Subcutaneous abdominal adipose tissue (tissue), 5 donors: ENCODE results near the gene PLEKHG4.

ENCODE experiments used
- H3K27ac ChIP-seq: one replicate; pipeline ENCODE4 v1.7.0; 2013; ENCODE audit warnings: low read depth, mild to moderate bottlenecking, inconsistent platforms, low read length, moderate library complexity
- H3K27me3 ChIP-seq, 5 donors: one replicate each; pipeline ENCODE4 v1.7.0; 2013; ENCODE audit warnings: low read length in 5 of 5, inconsistent platforms in 1 of 5; ENCODE audit not compliant: control insufficient read depth in 5 of 5, insufficient read depth in 4 of 5
- H3K36me3 ChIP-seq, 5 donors: one replicate each; pipeline ENCODE4 v1.7.0; 2013; ENCODE audit warnings: low read length in 5 of 5; ENCODE audit not compliant: control insufficient read depth in 5 of 5, insufficient read depth in 5 of 5
- H3K4me1 ChIP-seq, 5 donors: one replicate each; pipeline ENCODE4 v1.7.0; 2013; ENCODE audit warnings: low read length in 5 of 5, mild to moderate bottlenecking in 3 of 5, moderate library complexity in 1 of 5; ENCODE audit not compliant: control insufficient read depth in 5 of 5, insufficient read depth in 5 of 5
- H3K4me3 ChIP-seq, 5 donors: one replicate each; pipeline ENCODE4 v1.7.0; 2013; ENCODE audit warnings: low read length in 5 of 5, low read depth in 1 of 5
- H3K9ac ChIP-seq, 5 donors: one replicate each; pipeline ENCODE4 v1.7.0; 2013; ENCODE audit warnings: low read length in 5 of 5, mild to moderate bottlenecking in 4 of 5, moderate library complexity in 3 of 5
- H3K9me3 ChIP-seq, 5 donors: one replicate each; pipeline ENCODE4 v1.7.0; 2013; ENCODE audit warnings: low read length in 5 of 5; ENCODE audit not compliant: control insufficient read depth in 5 of 5
- donor health status: healthy.
- donor health status: healthy.
- donor health status: healthy.
- donor health status: healthy.
- donor health status: healthy.

The PLEKHG4 gene

DNA sequence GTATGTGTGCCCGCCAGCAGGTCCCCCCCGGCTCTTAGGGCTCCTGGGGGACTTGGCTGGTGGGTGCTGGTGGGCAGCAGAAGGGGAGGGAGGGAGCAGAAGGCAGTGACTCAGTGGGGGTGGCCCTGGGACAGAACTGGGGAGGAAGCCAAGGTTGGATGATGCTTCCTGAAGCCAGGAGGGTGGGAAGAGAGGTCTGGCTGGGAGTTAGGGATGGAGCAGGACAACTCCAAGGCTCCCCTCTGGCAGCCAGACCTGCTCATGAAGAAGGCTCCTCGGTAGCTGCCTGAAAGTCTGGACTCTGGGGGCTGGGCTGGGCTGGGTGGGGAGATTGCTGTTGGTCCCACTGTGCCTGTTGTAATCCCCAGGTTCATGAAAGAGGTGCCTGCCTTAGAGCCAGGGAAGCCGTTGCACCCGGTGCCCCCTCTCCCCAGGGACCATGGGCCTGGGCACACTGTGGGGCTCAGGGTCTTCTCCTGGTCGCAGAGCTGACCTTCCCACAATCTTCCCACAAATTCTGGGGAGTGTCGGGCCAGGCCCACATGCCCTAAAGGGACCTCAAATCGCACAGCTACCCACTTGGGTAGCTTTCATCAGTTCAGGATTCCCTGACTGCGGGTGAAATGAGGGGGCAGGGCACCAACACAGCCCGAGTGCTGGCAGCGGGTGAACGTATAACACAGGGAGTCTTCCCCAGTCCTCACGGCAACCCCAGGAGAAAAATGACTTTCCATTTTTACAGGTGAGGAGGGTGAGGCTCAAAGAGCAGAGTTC, 1.1 kb upstream of the PLEKHG4 start:
- Histone ChIP-seq H3K4me3 (peak overlapping the region; percentile 58 to 76 (median 69)), H3K9ac (peak overlapping the region in 4 of 5 donors; percentile 54 to 80 (median 76)), H3K27ac (peak overlapping the region; percentile 79)

DNA sequence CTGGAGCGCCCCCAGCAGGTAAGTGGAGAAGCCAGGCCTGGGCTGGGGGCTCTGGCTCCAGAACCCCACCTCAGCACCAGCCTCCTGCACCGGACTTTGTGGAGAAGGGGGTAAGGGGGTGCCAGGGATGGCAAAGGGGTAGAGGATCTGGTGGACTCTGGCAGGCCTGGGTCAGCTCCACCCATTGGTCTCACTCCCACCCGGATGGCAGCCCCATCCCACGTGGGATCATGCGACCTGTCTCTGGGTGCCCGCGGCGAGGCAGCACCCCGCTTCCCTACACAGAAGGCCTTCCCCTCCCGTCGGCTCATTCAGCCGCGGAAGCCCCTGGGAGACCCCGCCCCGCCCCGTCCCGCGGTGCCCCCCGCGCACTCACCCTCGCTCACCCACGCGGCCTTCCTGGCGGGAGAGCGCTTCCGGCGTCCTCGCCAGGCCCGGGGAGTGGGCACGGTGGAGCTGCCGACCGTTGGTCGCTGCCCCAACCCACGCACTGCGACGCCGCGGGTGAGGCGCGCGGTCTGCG, 498 bp upstream of the PLEKHG4 start:
- Histone ChIP-seq H3K27me3 (no peaks in the 10 kb centered on the region), H3K9me3 (no peaks in the 10 kb centered on the region), H3K27ac (peak overlapping the region; percentile 79), H3K9ac (peak overlapping the region in 4 of 5 donors; percentile 54 to 80 (median 76)), H3K4me3 (peak overlapping the region; percentile 58 to 76 (median 69)), H3K36me3 (peaks cover 0 to 19% (median 4%) of the 10 kb centered on the region in 5 donors), H3K4me1 (peaks cover 2 to 28% (median 24%) of the 10 kb centered on the region in 5 donors)

More for the DNA sequence above, 1.1 kb upstream of the PLEKHG4 start:
- Histone ChIP-seq H3K9me3 (no peaks in the 10 kb centered on the region), H3K27me3 (no peaks in the 10 kb centered on the region), H3K4me1 (peaks cover 2 to 28% (median 24%) of the 10 kb centered on the region in 5 donors), H3K36me3 (peaks cover 0 to 17% (median 4%) of the 10 kb centered on the region in 5 donors)

DNA sequence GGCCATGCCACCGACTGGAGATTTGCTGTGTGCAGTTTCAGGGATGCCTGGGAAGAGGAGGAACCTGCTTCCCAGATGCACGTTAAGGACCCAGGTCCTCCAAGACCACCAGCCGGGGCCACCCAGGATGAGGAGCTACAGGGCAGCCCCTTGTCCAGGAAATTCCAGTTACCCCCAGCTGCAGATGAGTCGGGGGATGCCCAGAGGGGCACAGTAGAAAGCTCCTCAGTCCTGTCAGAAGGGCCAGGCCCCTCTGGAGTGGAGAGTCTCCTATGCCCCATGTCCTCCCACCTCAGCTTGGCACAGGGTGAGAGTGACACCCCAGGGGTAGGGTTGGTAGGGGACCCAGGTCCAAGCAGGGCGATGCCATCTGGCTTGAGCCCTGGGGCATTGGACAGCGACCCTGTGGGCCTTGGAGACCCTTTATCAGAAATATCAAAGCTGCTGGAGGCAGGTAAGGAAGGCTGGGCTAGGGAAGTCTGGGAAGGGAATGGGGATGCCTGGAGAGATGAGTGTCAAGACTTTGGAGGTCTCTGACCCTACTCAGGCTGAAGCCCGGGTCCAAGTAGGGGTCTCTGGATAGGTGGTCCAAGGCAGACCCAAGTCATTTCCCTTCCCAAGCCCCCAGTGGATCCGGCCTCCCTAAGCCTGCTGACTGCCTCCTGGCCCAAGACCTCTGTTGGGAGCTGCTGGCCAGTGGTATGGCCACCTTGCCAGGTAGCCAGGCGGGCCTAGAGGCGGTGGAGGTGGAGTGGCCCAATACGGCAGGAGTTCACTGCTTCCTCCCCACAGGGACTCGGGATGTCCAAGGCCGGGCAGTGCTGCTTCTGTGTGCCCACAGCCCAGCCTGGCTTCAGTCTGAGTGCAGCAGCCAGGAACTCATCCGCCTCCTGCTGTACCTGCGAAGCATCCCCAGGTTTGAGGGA, 1.0 kb downstream of the PLEKHG4 start:
- no peak overlapping the region for H3K9ac ChIP-seq
- no peaks in the 10 kb centered on the region for H3K9me3 ChIP-seq
- peaks cover 0 to 20% (median 4%) of the 10 kb centered on the region in 5 donors for H3K36me3 ChIP-seq
- no peaks in the 10 kb centered on the region for H3K27me3 ChIP-seq
- H3K27ac ChIP-seq, result no peak overlapping the region
- peak overlapping the region in 1 of 5 donors; percentile 75 for H3K4me3 ChIP-seq
- peaks cover 2 to 29% (median 24%) of the 10 kb centered on the region in 5 donors for H3K4me1 ChIP-seq

DNA sequence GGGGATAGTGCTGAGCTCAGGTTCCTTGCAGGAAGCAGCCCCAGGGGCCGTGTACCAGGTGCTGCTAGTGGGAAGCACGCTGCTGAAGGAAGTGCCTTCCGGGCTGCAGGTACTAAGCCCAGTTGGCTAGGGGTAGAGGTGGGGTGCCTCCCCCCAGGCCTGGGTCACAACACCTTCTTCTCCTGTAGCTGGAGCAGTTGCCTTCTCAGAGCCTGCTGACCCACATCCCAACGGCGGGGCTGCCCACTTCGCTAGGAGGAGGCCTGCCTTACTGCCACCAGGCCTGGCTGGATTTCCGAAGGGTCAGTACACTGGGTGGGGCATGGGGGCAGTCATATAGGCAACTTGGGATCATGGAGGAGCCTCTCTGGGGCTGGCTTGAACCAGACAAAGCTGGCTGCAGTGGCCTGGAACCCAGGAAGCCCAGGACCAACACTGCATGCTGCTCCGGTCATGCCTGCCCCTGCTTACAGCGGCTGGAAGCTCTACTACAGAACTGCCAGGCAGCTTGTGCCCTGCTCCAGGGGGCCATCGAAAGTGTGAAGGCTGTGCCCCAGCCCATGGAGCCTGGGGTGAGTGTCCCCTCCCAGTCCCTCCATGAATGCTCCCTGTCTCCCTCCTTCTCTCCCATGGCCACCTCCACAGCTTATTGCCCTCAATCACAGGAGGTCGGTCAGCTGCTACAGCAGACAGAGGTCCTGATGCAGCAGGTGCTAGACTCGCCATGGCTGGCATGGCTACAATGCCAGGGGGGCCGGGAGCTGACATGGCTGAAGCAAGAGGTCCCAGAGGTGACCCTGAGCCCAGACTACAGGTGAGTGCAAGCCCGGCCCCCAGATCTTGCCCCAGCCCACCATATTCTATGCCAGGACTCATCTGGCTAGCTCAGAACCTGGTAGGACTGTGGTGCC, 2.5 kb downstream of the PLEKHG4 start:
- Histone ChIP-seq H3K4me1 (peaks cover 2 to 29% (median 24%) of the 10 kb centered on the region in 5 donors), H3K27me3 (no peaks in the 10 kb centered on the region), H3K27ac (no peak overlapping the region), H3K9me3 (no peaks in the 10 kb centered on the region), H3K9ac (no peak overlapping the region), H3K4me3 (no peak overlapping the region), H3K36me3 (peaks cover 0 to 19% (median under 1%) of the 10 kb centered on the region in 5 donors)

DNA sequence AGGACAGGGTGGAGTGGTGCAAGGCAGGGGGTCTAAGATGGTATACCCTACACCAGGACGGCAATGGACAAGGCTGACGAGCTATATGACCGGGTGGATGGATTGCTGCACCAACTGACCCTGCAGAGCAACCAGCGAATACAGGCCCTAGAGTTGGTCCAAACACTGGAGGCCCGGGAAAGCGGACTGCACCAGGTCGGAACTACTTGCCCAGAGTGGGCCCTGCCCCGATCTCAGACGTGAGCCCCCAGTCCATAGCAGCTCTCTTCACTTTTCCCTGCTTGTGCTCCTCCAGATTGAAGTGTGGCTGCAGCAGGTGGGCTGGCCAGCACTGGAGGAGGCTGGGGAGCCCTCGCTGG, 3.1 kb downstream of the PLEKHG4 start:
- peaks cover 0 to 20% (median 4%) of the 10 kb centered on the region in 5 donors for H3K36me3 ChIP-seq
- H3K4me3 ChIP-seq, result no peak overlapping the region
- no peak overlapping the region for H3K9ac ChIP-seq
- H3K9me3 ChIP-seq, result no peaks in the 10 kb centered on the region
- no peak overlapping the region for H3K27ac ChIP-seq
- H3K4me1 ChIP-seq, result peaks cover 2 to 25% (median 22%) of the 10 kb centered on the region in 5 donors
- H3K27me3 ChIP-seq, result no peaks in the 10 kb centered on the region

DNA sequence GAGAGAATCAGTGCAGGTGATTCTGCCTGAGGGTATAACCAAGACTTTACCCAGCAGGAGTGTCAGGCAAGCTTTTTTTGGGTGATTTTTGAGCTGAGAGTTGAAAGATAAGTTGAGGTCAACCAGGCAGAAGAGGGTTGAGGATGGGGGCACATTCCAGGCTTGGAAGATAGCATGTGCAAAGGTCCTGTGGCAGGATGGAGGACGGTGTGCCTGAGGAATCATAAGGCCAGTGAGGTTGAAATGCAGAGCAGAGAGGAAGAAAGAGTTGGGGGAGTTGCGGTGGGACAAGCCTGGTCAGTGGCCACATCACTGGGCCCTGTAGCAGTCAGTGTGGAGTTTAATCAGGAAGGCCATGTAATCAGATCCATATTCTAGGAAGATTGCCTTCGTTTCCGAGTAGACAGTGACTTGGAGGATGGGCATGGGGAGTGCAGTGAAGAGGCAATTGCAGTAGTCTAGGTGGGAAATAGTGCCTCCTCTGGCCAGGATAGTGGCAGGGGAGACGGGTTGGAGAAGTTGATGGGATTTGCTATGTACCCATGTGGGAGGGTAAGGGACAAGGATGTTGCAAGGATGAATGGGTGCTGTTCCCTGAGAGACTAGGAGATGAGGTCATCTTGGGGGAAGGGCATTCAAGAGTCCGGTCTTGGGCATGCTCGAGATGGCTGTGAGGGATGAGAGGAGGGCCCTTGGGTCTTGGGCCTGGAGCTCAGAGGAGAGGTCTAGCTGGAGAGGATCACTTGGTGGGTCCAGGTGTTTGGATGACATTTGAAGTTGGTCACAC, 3.9 kb downstream of the PLEKHG4 start:
- Histone ChIP-seq H3K4me1 (peaks cover 0 to 17% (median 14%) of the 10 kb centered on the region in 5 donors), H3K9me3 (no peaks in the 10 kb centered on the region), H3K27ac (no peak overlapping the region), H3K9ac (no peak overlapping the region), H3K36me3 (peaks cover 0 to 20% (median 7%) of the 10 kb centered on the region in 5 donors), H3K4me3 (no peak overlapping the region), H3K27me3 (no peaks in the 10 kb centered on the region)

DNA sequence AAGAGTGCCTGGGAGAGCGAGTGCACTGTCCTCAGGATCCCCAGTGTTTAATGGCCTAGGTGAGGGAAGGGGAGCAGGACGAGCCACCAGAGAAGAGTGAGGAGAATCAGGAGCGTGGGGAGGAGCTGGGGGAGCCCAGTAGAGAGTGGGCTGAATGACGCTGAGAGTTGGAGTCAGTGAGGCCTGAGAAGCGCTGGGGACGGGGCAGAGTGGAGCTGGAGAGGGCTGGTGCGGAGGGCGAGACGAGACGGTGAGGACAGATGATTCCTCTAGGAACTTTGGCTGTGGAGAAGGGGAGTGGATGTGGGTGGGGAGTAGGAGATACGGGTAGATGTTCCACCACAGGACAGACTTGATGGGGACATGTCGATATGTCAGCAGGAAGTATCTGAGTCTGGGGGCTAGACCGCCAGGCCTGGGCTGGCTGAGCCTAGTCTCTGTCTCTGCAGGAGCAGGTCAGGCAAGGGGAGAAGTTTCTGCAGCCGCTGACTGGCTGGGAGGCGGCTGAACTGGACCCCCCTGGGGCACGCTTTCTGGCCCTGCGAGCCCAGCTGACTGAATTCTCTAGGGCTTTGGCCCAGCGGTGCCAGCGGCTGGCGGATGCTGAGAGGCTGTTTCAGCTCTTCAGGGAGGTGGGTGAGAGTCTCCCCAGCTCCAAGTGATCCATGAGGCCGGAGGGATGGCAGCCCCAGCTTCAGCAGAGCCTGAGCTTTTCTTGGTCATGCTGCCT, 4.7 kb downstream of the PLEKHG4 start:
- Histone ChIP-seq H3K27ac (no peak overlapping the region), H3K9me3 (no peaks in the 10 kb centered on the region), H3K27me3 (no peaks in the 10 kb centered on the region), H3K4me1 (peaks cover 0 to 10% (median 7%) of the 10 kb centered on the region in 5 donors), H3K9ac (peak overlapping the region in 1 of 5 donors; percentile 41), H3K4me3 (no peak overlapping the region), H3K36me3 (peaks cover 0 to 20% (median 7%) of the 10 kb centered on the region in 5 donors)

DNA sequence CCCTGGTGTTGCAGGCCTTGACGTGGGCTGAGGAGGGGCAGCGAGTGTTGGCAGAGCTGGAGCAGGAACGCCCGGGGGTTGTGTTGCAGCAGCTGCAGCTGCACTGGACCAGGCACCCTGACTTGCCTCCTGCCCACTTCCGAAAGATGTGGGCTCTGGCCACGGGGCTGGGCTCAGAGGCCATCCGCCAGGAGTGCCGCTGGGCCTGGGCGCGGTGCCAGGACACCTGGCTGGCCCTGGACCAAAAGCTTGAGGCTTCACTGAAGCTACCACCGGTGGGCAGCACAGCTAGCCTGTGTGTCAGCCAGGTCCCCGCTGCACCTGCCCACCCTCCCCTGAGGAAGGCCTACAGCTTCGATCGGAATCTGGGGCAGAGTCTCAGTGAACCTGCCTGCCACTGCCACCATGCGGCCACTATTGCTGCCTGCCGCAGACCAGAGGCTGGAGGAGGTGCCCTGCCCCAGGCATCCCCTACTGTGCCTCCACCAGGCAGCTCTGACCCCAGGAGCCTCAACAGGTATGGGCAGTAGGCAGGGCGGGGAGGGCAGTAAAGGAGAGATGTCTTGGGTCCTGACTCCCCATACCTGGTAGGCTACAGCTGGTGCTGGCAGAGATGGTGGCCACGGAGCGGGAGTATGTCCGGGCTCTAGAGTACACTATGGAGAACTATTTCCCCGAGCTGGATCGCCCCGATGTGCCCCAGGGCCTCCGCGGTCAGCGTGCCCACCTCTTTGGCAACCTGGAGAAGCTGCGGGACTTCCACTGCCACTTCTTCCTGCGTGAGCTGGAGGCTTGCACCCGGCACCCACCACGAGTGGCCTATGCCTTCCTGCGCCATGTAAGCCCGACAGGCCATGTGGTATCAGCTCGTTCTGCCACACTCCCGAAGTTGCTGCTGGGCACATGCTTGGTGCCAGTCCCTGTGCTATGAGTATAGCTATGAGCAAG, 5.6 kb downstream of the PLEKHG4 start:
- H3K27me3 ChIP-seq, result no peaks in the 10 kb centered on the region

More for the DNA sequence above, 5.6 kb downstream of the PLEKHG4 start:
- H3K9me3 ChIP-seq, result no peaks in the 10 kb centered on the region
- peak overlapping the region in 1 of 5 donors; percentile 41 for H3K9ac ChIP-seq
- H3K4me1 ChIP-seq, result peaks cover 0 to 5% (median under 1%) of the 10 kb centered on the region in 5 donors
- H3K36me3 ChIP-seq, result peaks cover 0 to 20% (median 7%) of the 10 kb centered on the region in 5 donors
- no peak overlapping the region for H3K4me3 ChIP-seq
- H3K27ac ChIP-seq, result no peak overlapping the region
